Glutamatergic neuron (in vitro differentiated cells): ENCODE data around the gene GGA1. TPM values are rescaled to one million over a fixed set of nuclear protein-coding genes. Genes with fewer than 3 reads are reported as not detected.
A peak's percentile ranks its signal among the peaks of the same experiment; 100 is the strongest.

Experiments used
- DNase-seq: peaks from one replicate; pipeline ENCODE4 v3.0.0; 2022
- H3K27ac Mint-ChIP-seq: one replicate; pipeline ENCODE4 v1.8.0; 2020; ENCODE audit warnings: mild to moderate bottlenecking, mixed read lengths, inconsistent platforms; ENCODE audit not compliant: unreplicated experiment
- H3K27me3 Mint-ChIP-seq: one replicate; pipeline ENCODE4 v1.8.0; 2020; ENCODE audit warnings: mild to moderate bottlenecking, moderate library complexity, mixed read lengths, inconsistent platforms; ENCODE audit not compliant: unreplicated experiment
- H3K36me3 Mint-ChIP-seq: one replicate; pipeline ENCODE4 v1.8.0; 2020; ENCODE audit warnings: mild to moderate bottlenecking, mixed read lengths, inconsistent platforms; ENCODE audit not compliant: unreplicated experiment
- H3K4me1 Mint-ChIP-seq: one replicate; pipeline ENCODE4 v1.8.0; 2020; ENCODE audit warnings: mild to moderate bottlenecking, low read depth, mixed read lengths, inconsistent platforms; ENCODE audit not compliant: unreplicated experiment
- H3K4me3 Mint-ChIP-seq: one replicate; pipeline ENCODE4 v1.8.0; 2020; ENCODE audit warnings: mild to moderate bottlenecking, mixed read lengths, inconsistent platforms; ENCODE audit not compliant: unreplicated experiment
- H3K9me3 Mint-ChIP-seq: one replicate; pipeline ENCODE4 v1.8.0; 2020; ENCODE audit warnings: mild to moderate bottlenecking, moderate library complexity, mixed read lengths, inconsistent platforms; ENCODE audit not compliant: unreplicated experiment
- total RNA-seq: library from RNA; stranded (reverse); fragmentation: NEBNext Ultra II Directional; extraction: Animal tissue kit (Norgen Biotek cat#: 25700); gene quantifications from one replicate; pipeline ENCODE4 v1.2.1, GENCODE V29; 2021; ENCODE audit not compliant: unreplicated experiment
- TF ChIP-seq, protein P1 (sequence below): fragments of 200-600 bp; sonication (generic); IDR thresholded peaks from one replicate; pipeline ENCODE4 v1.5.0; 2021; ENCODE audit not compliant: partially characterized antibody, unreplicated experiment

The GGA1 gene
- total RNA-seq, 1 donor from 2014 or later: 104 TPM

DNA sequence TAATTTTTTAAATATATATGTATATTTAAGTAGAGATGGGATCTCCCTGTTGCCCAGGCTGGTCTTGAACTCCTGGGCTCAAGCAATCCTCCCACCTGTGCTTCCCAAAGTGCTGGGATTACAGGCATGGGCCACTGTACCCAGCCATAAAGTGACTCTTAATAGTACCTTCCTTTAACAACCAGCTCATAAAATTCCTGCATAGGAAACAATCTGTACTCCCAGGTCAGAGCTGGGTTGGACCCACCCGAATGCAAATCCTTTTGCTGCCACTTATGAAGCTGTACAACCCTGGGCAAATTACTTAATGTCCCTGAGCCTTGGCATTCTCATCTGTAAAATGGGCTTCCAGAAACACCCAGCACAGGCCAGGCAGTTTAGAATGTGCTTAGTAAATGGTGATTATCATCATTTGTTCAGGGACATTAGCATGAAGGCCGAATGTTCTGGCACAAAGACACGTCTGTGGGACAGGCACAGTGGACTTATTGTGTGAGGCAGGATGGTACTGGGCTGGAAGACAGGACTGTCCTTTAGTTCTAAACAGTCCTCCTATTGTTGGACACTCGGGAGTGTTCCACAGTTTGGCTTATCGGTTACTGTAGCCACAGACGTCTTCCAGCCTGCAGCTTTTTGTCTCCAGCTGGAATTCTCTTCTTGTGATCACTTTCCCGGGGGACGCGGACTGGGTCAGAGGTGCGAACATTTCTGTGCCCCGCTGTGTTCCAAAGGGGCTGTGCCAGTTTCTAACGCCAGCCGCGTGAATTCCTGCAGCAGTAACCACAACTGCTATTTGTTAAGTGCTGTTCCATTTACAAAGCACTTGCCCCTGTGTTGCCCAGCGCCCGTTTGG, 55.8 kb downstream of the GGA1 start:
- Mint-ChIP-seq H3K9me3 (peaks cover 5% of the 10 kb centered on the region), H3K27me3 (peaks cover 6% of the 10 kb centered on the region), H3K36me3 (no peaks in the 10 kb centered on the region), H3K27ac (peak overlapping the region; percentile 22), H3K4me1 (peaks cover 27% of the 10 kb centered on the region), H3K4me3 (no peak overlapping the region)
- TF ChIP-seq, protein P1, sequence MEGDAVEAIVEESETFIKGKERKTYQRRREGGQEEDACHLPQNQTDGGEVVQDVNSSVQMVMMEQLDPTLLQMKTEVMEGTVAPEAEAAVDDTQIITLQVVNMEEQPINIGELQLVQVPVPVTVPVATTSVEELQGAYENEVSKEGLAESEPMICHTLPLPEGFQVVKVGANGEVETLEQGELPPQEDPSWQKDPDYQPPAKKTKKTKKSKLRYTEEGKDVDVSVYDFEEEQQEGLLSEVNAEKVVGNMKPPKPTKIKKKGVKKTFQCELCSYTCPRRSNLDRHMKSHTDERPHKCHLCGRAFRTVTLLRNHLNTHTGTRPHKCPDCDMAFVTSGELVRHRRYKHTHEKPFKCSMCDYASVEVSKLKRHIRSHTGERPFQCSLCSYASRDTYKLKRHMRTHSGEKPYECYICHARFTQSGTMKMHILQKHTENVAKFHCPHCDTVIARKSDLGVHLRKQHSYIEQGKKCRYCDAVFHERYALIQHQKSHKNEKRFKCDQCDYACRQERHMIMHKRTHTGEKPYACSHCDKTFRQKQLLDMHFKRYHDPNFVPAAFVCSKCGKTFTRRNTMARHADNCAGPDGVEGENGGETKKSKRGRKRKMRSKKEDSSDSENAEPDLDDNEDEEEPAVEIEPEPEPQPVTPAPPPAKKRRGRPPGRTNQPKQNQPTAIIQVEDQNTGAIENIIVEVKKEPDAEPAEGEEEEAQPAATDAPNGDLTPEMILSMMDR: no peak
- no peak for DNase-seq

DNA sequence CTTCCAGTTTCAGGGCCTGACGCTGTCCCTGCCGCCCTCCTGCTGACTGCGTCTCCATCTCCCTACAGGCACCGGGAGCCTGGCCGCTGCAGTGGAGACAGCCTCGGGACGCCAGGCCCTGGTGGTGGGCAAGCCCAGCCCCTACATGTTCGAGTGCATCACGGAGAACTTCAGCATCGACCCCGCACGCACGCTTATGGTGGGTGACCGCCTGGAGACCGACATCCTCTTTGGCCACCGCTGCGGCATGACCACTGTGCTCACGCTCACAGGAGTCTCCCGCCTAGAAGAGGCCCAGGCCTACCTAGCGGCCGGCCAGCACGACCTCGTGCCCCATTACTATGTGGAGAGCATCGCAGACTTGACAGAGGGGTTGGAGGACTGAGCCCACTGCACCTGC, 56.9 kb downstream of the GGA1 start:
- Mint-ChIP-seq H3K27ac (no peak overlapping the region), H3K36me3 (no peaks in the 10 kb centered on the region), H3K27me3 (peaks cover 6% of the 10 kb centered on the region), H3K4me1 (peaks cover 20% of the 10 kb centered on the region), H3K4me3 (no peak overlapping the region), H3K9me3 (peaks cover 7% of the 10 kb centered on the region)
- DNase-seq: no peak
- TF ChIP-seq, protein P1: no peak

DNA sequence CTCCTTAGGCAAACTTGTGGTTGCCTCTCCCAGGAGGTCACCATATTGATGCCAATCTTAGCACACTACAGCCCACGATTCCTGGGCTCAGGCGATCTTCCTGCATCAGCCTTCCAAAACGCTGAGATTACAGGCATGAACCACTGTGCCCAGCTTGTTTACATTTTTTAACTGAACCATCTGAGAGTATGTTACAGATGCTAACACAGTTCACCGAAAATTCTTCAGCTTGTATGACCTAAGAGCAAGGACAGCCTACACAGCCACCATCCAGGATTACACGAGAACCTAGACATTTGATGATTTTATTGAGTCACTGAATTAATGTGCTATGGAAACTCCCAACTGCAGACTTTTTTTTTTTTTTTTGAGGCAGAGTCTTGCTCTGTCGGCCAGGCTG, 61.0 kb downstream of the GGA1 start:
- Mint-ChIP-seq H3K36me3 (no peaks in the 10 kb centered on the region), H3K4me1 (peaks cover 1% of the 10 kb centered on the region), H3K4me3 (no peak overlapping the region), H3K27ac (no peak overlapping the region), H3K27me3 (peaks cover 2% of the 10 kb centered on the region), H3K9me3 (peaks cover 2% of the 10 kb centered on the region)
- no peak for DNase-seq
- TF ChIP-seq, protein P1: no peak

DNA sequence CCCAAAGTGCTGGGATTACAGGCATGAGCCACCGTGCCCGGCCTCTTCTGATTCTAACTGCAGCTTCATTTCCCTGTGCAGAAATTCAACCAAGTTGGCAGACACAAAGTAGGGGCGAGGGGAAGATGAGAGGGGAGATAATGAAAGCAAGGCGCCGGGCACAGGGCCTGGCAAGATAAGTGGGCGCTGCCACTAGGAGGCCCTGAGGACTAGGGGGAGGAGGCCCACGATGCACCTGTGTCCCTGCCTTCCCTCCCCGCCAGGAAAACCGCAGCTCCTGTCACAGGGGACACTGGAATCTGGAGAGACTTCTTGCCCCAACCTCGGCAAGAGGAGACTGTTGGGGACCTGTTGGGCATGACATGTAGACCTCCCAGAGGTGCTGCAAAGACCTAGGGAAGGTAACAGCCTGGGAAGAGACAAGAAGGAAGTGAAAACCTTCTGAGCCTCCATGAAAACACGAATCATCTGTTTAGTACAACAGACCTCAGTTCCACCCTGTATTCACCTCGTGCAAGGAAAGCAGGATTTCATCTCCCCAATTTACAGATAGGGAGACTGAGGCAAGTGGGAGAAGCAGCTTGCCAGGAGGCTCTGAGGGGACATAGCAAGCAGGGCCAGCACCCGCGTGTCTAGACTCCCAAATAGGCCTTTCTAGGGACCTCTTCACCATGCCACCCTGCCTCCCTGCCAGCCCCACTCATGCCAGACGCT, 63.7 kb downstream of the GGA1 start:
- no peaks in the 10 kb centered on the region for H3K36me3 Mint-ChIP-seq
- TF ChIP-seq, protein P1: no peak
- peaks cover 5% of the 10 kb centered on the region for H3K27me3 Mint-ChIP-seq
- H3K4me3 Mint-ChIP-seq: no peak overlapping the region
- peaks cover 4% of the 10 kb centered on the region for H3K9me3 Mint-ChIP-seq
- no peak overlapping the region for H3K27ac Mint-ChIP-seq
- peaks cover 2% of the 10 kb centered on the region for H3K4me1 Mint-ChIP-seq
- no peak for DNase-seq
